ENCODE data around the gene PRPF40B.

PRPF40B gene

GRCh38 chr12:49689785-49690184, 66.4 kb downstream of the PRPF40B start:
- DNase-seq: no peak

DNA sequence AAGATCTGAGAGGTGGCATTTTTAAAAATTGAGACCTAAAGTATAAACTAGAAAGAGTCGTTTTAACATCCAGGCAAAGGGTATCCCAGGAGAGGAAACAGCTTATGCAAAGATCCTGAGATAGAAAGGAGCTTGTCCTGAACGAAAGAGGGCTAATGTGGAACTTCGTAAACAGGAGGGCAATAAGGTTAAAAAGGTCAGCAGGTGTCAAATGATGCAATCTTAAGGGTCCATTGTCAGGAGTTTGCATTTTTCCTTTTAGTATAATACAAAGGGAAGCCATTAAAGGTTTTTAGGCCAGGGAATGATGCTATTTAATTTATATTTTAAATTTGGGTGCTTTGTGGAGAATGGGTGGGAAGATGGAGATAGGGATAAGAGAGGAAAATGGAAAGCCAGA, 69.5 kb downstream of the PRPF40B start:
- no peak for DNase-seq

- no peak for DNase-seq
These were observed 70.6 kb downstream of the PRPF40B start for GRCh38 chr12:49693931-49694444.
